ENCODE measurements around the gene GNLY.

GRCh38 chr2:85737961-85738360, 43.8 kb downstream of the GNLY start:
- TF ChIP-seq, protein P1, sequence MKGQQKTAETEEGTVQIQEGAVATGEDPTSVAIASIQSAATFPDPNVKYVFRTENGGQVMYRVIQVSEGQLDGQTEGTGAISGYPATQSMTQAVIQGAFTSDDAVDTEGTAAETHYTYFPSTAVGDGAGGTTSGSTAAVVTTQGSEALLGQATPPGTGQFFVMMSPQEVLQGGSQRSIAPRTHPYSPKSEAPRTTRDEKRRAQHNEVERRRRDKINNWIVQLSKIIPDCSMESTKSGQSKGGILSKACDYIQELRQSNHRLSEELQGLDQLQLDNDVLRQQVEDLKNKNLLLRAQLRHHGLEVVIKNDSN (IDR thresholded peaks at IDR 0.05): no peak
- TF ChIP-seq EGR1 (IDR thresholded peaks at IDR 0.05): no peak
- TF ChIP-seq REST (IDR thresholded peaks at IDR 0.05; ENCODE audit: low read depth): no peak
- TF ChIP-seq, protein P2, sequence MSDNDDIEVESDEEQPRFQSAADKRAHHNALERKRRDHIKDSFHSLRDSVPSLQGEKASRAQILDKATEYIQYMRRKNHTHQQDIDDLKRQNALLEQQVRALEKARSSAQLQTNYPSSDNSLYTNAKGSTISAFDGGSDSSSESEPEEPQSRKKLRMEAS (IDR thresholded peaks at IDR 0.05): no peak
- TF ChIP-seq RAD21 (IDR thresholded peaks at IDR 0.05; ENCODE audit: low read depth): no peak
- TF ChIP-seq TAF1 (IDR thresholded peaks at IDR 0.05; ENCODE audit: low read depth): no peak
- TF ChIP-seq TCF12 (IDR thresholded peaks at IDR 0.05; ENCODE audit: low read depth): no peak
- no peak for TF ChIP-seq EP300 (IDR thresholded peaks at IDR 0.05; ENCODE audit: borderline replicate concordance)
- TF ChIP-seq CREB1 (IDR thresholded peaks at IDR 0.05; ENCODE audit: low read depth): no peak
- no peak for TF ChIP-seq NFIC (IDR thresholded peaks at IDR 0.05)
- no peak for TF ChIP-seq YY1 (IDR thresholded peaks at IDR 0.05; ENCODE audit: low read depth)
- TF ChIP-seq TEAD4 (IDR thresholded peaks at IDR 0.05): no peak

All from Ishikawa (cell line).